ENCODE results near the gene TGM5. TPM values are rescaled to one million over a fixed set of nuclear protein-coding genes. Genes with fewer than 3 reads are reported as not detected.

Gene TGM5
- total RNA-seq, 2 donors from 2014 or later: 0.95 to 2.0 TPM

DNA sequence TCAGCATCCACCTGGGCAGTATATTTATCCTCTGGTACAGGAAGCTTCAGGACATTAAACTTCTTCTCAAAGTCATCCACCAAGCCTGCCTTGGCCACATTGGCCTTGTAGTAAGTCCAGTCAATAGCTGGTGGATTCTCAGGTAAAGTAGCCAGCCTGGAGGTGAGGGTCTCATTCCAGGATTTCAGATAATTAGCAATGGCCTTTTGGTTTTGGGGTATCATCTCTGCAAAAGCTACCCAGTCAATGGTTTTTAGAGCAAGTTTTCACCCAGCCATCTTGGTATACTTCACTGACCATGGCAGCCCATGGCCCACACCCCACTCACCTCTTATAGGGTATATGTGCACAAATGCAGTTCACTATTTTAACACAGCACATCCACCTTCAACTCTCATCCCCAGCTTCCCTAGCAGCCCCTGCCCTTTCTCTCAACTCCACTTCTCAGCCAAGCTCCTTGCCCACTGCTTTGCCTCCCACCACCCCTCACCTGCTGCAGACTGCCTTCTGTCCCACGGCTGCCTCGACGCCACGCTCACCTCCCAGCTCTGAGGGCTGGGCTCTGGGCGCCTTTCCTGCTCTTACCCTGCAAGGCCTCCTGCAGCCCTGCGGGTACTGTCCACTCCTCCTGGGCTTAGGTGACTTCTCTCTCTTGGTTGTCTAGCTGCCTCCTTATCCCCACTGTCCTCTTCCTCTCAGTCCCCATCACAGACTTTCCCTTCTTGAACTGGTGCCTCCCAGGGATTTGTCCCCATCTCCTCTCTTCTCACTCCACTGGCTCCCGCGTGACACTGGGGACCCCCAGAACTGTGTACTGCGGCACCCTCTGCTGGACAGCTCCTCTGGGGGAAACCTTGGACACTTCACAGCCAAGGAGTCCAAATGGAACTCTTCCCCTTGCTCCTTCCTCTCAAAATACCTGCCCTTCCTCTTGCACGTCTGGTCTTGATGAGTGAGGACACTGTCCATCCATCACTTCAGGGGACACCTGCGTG is 1.7 kb upstream of the TGM5 start:
- Mint-ChIP-seq H3K27ac (no peak overlapping the region), H3K36me3 (no peaks in the 10 kb centered on the region), H3K27me3 (peaks cover 12 to 26% of the 10 kb centered on the region in 2 donors), H3K4me1 (ENCODE audit: low read depth in 2 of 2) (peaks cover 0 to 12% of the 10 kb centered on the region in 2 donors), H3K4me3 (no peak overlapping the region), H3K9me3 (no peaks in the 10 kb centered on the region)
- DNase-seq (ENCODE audit: low spot score) (no peak), ATAC-seq (peak; percentile 52 to 75)

DNA sequence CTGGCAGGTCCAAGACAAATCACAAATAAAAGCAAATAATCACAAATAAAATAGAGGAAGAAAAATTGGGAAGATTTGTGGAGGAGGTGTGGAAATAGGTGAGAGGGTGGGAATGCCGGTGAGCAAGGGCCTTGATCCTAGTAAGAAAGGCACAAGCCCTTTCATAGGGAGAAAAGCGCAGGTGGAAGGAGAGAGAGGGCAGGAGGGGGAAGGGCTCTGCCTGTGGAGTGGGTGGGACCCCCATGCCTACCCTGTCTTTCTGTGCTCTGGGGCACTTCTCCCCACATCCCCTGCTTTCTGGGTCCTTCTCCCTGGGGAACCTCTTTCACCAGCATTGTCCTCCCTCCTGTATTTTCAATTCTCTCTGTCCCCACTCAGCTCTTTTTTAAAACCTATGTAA is 711 bp upstream of the TGM5 start:
- Mint-ChIP-seq H3K36me3 (no peaks in the 10 kb centered on the region), H3K4me1 (ENCODE audit: low read depth in 2 of 2) (peaks cover 0 to 12% of the 10 kb centered on the region in 2 donors), H3K27me3 (peaks cover 12 to 31% of the 10 kb centered on the region in 2 donors), H3K27ac (no peak overlapping the region), H3K9me3 (no peaks in the 10 kb centered on the region), H3K4me3 (no peak overlapping the region)
- ATAC-seq: no peak
- no peak for DNase-seq (ENCODE audit: low spot score)

DNA sequence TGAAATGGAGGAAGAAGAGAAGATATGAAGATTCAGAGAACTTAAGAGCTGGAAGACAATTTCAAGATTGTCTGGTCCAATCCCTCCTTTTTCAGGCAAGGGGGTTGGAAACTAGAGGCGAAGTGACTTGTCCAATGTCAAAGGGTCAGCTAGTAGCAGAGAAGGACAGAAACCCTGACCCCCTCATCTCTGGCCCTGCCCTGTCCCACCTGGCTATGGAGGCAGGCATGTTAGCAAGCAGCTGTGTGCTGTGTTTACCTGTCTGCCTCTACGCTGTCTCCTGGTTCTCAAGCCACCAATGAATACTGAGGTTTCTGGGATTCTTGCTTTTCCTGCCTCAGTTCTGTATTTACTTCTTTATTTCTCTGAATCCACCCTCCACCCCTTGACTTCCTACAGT is 342 bp downstream of the TGM5 start:
- ATAC-seq: no peak
- no peak for DNase-seq (ENCODE audit: low spot score)
- peaks cover 16 to 39% of the 10 kb centered on the region in 2 donors for H3K27me3 Mint-ChIP-seq
- no peak overlapping the region for H3K4me3 Mint-ChIP-seq
- H3K27ac Mint-ChIP-seq: no peak overlapping the region
- no peaks in the 10 kb centered on the region for H3K36me3 Mint-ChIP-seq
- no peaks in the 10 kb centered on the region for H3K9me3 Mint-ChIP-seq
- H3K4me1 Mint-ChIP-seq (ENCODE audit: low read depth in 2 of 2): peaks cover 0 to 11% of the 10 kb centered on the region in 2 donors

DNA sequence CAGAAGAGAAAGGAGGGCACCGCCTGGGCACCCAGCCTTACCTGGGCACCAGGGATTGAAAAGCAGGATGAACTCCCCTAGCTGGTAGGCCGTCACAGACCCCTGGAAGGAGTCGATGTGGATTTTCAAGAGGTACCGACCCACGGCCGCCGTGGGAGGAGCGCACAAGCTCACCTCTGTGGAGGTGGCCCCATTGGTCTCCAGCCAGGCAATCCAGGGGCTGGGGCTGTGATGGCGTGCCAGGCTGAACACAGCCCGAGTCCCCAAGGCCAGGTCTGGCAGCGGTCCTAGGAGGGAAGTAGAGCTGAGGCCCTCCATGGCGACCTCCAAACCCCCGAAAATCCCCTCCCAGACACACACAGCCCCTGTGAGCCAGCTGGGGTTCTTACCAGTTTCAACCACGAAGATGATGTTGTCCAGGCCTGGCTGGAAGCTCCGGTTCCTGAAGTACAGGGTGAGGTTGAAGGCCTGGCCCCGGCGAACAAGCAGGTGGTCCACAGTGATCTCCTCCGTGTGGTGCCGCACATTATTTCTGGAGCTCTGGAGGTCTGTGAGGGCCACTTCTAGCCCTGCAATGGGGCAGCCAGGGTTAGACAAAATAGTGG is 6.6 kb downstream of the TGM5 start:
- H3K9me3 Mint-ChIP-seq: no peaks in the 10 kb centered on the region

DNA sequence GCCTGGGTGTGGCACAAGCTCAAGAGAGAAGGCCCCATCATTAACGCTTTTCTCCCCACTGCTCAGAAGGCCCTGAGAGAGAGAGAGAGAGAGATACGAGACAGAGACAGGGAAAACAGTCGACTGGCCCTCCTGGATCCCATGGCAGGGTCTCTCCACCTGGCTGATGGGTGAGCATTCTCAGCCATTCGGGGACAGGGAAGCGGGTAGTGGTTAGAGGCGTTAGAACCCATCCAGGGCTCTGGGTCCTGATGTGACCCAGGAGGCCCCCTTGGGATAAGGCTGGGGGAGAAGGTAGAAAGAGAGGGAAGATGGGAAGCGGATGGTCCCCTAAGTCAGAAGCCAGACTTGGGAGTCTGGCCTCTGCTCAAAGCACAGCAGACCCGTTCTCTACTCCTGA is 7.9 kb downstream of the TGM5 start:
- Mint-ChIP-seq H3K36me3 (no peaks in the 10 kb centered on the region), H3K4me1 (ENCODE audit: low read depth in 2 of 2) (peaks cover 4 to 7% of the 10 kb centered on the region in 2 donors), H3K27ac (no peak overlapping the region), H3K4me3 (no peak overlapping the region), H3K27me3 (peaks cover 7 to 25% of the 10 kb centered on the region in 2 donors), H3K9me3 (no peaks in the 10 kb centered on the region)
- DNase-seq (ENCODE audit: low spot score) (no peak), ATAC-seq (no peak)

More for the DNA sequence above, 6.6 kb downstream of the TGM5 start:
- no peak for DNase-seq (ENCODE audit: low spot score)
- Mint-ChIP-seq H3K4me1 (ENCODE audit: low read depth in 2 of 2) (no peaks in the 10 kb centered on the region), H3K27me3 (peaks cover 6 to 23% of the 10 kb centered on the region in 2 donors), H3K36me3 (no peaks in the 10 kb centered on the region), H3K4me3 (no peak overlapping the region), H3K27ac (no peak overlapping the region)
- ATAC-seq: peak in 1 of 2 donors; percentile 53

DNA sequence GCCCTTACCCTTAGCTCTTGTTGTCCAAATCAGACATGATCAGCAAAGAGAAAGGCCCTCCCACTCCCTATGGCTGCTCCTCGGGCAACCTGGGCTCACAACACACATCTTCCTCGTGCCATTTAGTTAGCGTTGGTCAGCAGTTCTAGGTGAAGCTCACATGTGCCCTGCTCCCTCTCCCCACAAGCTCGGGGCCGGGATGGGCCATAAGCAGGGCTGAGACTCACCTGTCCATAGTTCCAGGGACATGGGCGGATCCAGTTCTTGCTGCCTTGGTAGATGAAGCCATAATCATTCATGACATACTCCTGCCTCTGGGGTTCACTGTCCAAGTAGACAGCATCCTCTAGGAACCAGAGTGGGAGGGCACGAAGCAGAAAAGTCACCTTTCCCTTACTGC is 10.4 kb downstream of the TGM5 start:
- H3K4me3 Mint-ChIP-seq: no peak overlapping the region
- no peaks in the 10 kb centered on the region for H3K9me3 Mint-ChIP-seq
- no peak overlapping the region for H3K27ac Mint-ChIP-seq
- peaks cover 3 to 7% of the 10 kb centered on the region in 2 donors for H3K27me3 Mint-ChIP-seq
- H3K4me1 Mint-ChIP-seq (ENCODE audit: low read depth in 2 of 2): peaks cover 24 to 26% of the 10 kb centered on the region in 2 donors
- no peak for ATAC-seq
- H3K36me3 Mint-ChIP-seq: no peaks in the 10 kb centered on the region
- no peak for DNase-seq (ENCODE audit: low spot score)

DNA sequence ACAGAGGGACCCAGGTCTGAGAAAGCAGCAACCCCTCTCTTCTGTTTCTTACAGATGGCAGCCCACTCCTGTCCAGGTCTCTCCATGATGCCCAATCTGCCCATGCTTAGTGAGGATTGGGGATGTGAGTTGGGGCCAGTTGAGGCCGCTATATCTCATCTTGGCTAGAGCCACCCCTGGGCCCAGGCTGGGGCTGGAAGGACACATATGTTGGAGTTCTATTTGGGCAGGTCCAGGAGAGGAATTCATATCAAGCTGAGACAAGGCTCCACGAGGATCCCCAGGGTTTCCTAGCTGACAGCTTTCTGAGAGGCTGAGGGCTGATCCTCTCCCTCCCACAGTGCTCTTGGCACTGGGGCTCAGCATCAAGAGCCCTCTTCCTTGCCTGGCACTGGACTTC is 11.4 kb downstream of the TGM5 start:
- H3K9me3 Mint-ChIP-seq: peaks cover 3% of the 10 kb centered on the region
- H3K4me3 Mint-ChIP-seq: no peak overlapping the region
- no peak for ATAC-seq
- H3K27ac Mint-ChIP-seq: no peak overlapping the region
- no peaks in the 10 kb centered on the region for H3K36me3 Mint-ChIP-seq
- DNase-seq (ENCODE audit: low spot score): no peak
- H3K4me1 Mint-ChIP-seq (ENCODE audit: low read depth in 2 of 2): peaks cover 31 to 36% of the 10 kb centered on the region in 2 donors
- H3K27me3 Mint-ChIP-seq: peaks cover 3 to 6% of the 10 kb centered on the region in 2 donors

DNA sequence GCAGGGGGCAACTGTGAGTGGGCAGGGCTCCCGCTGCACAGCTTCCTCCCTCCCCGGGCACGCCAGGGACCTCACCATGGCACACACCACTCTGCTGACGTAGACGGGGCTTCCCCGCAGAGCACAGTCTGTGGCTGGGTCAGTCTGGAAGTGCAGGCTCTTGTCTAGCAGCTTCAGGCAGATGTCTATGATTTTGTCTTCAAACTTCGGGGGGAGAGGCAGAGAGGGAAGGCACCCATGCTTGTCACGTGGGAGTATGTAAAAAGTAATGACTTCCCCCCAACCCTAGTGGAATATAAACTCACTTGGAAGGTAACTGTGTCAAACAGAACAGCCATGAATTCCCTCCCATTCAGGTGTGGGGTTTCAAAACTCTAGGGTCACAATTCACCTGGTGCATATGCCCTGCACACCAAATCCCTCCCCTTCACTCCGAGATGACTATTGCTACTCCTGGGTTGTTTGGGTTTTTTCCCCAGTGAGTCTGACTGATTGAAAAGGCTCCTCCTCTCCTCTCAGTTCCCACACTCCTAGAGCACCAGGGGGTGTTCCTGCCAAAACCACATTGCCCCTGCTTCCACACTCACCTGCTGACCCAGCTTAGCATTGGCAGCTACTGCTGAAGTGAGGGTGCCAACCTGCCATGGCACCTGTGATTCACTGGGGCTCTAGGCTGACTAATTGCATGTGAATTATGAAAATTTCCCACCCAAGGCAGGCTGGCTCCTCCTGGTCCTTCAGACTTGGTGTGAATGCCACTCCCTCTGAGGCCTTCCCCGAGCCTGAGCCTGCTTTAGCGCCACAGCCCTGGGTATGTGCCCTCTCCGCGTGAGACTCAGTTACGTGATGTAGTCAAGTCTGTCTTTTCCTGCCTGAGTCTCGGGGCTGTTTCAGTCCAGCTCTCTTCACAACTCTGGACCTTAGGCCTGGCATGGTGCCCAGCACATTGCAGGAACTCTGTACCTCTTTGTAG is 13.0 kb downstream of the TGM5 start:
- H3K27ac Mint-ChIP-seq: peak overlapping the region; percentile 92 to 97
- peaks cover 3% of the 10 kb centered on the region for H3K9me3 Mint-ChIP-seq
- H3K27me3 Mint-ChIP-seq: peaks cover 3 to 6% of the 10 kb centered on the region in 2 donors
- H3K36me3 Mint-ChIP-seq: no peaks in the 10 kb centered on the region
- DNase-seq (ENCODE audit: low spot score) (no peak), ATAC-seq (peak; percentile 17 to 39)
- peak overlapping the region; percentile 64 for H3K4me3 Mint-ChIP-seq
- H3K4me1 Mint-ChIP-seq (ENCODE audit: low read depth in 2 of 2): peaks cover 44 to 49% of the 10 kb centered on the region in 2 donors

DNA sequence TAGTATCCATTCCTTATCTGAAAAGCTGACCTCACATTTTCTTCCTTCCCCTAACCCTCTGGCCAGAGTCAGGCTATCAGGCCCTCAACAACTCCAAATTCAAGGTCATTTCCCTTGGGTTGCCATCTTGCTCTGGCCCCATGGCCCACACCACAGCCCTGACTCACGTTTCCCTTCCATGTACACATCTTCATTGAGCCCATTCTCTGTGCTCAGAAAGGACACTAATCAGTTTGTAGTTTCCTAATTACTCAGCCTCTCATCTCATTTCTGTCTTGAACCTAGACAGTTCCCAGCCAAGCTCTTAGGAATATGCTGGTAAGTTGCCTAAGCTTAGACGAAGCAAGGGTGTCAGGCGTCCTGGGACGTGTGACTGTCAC is 14.9 kb downstream of the TGM5 start:
- Mint-ChIP-seq H3K36me3 (no peaks in the 10 kb centered on the region), H3K27ac (peak overlapping the region; percentile 92 to 97), H3K4me3 (peak overlapping the region; percentile 76), H3K4me1 (ENCODE audit: low read depth in 2 of 2) (peaks cover 44 to 53% of the 10 kb centered on the region in 2 donors), H3K9me3 (peaks cover 3% of the 10 kb centered on the region), H3K27me3 (peaks cover 3 to 6% of the 10 kb centered on the region in 2 donors)
- ATAC-seq (peak; percentile 73 to 83), DNase-seq (ENCODE audit: low spot score) (no peak)

DNA sequence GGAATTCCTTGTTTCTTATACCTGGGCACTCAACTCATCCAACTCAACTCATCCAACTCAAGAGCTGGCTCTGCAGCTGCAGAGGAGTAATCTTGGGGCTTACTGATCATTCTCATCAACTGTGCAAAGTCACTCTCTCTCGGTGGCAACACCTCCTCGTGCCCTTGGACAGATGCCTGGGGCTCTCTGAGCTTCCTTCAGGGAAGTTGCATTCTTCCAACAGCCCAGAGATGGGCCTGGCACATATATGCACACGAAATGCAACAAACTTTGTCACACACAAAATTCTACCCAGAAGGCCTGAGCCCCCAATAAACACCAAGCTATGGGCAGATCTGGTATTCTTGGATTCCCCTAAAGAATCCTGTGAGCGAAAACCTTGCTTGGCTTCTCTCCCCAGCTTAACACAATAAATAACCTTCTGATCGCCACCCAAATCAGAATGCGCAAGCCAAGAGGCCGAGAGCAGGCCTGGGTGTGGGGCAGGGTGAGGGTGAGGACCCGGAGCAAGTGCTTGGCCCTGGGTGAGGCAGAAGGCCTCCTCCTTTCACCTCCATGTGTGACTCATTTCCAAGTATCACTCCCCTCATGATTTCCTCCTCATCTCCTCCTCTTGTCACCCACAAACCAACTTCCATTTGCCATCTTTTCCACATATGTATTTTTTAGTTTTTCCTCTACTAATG is 15.4 kb downstream of the TGM5 start:
- peak; percentile 71 to 77 for ATAC-seq
- DNase-seq (ENCODE audit: low spot score): no peak
- Mint-ChIP-seq H3K9me3 (peaks cover 3% of the 10 kb centered on the region), H3K4me3 (peak overlapping the region; percentile 76), H3K27ac (peak overlapping the region; percentile 92 to 97), H3K36me3 (no peaks in the 10 kb centered on the region), H3K4me1 (ENCODE audit: low read depth in 2 of 2) (peaks cover 44 to 56% of the 10 kb centered on the region in 2 donors), H3K27me3 (peaks cover 5 to 9% of the 10 kb centered on the region in 2 donors)

DNA sequence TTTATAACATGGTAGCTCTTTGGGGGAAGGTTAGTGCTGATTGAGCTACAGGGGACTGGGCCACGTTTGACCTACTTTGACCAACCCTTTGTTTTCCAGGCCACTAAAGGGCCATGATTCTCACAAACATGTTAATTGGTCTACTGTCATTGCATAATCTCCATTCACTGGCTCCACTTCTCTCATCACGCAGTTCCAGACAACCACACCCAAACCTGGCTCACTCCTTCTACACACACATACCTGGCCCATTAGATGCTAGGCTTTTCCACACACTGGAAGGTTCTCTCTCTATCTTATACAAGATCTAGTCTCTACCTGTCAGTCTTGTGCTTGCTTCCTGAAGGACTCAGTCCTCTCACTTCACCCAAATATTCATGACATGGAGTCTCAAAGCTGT is 15.9 kb downstream of the TGM5 start:
- Mint-ChIP-seq H3K27me3 (peaks cover 5 to 12% of the 10 kb centered on the region in 2 donors), H3K27ac (peak overlapping the region; percentile 92 to 97), H3K36me3 (no peaks in the 10 kb centered on the region), H3K9me3 (peaks cover 3% of the 10 kb centered on the region), H3K4me3 (peak overlapping the region; percentile 76), H3K4me1 (ENCODE audit: low read depth in 2 of 2) (peaks cover 44 to 58% of the 10 kb centered on the region in 2 donors)
- no peak for ATAC-seq
- DNase-seq (ENCODE audit: low spot score): no peak

DNA sequence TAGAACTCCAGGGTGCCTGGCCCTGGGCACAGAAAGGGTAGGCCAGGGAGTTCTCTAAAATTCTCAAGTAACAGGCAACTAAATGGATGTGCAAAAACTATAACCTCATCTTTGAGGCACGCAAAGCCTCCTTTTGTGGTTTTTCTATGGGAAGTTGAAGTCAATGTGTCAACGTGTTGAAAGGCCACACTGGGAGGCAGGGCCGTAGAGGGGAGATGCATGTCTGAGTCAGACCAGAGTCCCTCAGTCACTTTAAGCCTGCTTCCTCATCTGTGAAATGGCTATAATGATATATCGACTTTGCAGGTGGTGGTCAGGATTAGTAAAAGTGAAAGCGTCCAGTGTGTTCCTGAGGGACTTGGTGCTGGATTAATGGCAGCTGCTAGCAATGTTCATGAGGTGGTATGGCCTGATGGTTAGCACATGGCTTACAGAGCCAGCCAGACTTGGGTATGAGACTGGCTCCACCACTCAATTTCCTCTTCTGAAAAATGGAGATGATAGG is 17.0 kb downstream of the TGM5 start:
- H3K4me3 Mint-ChIP-seq: peak overlapping the region; percentile 82
- ATAC-seq (peak; percentile 82 to 84), DNase-seq (ENCODE audit: low spot score) (peak; percentile 74)
- peaks cover 3% of the 10 kb centered on the region for H3K9me3 Mint-ChIP-seq
- peaks cover 43 to 57% of the 10 kb centered on the region in 2 donors for H3K4me1 Mint-ChIP-seq (ENCODE audit: low read depth in 2 of 2)
- H3K27ac Mint-ChIP-seq: peak overlapping the region; percentile 92 to 97
- peaks cover 4 to 10% of the 10 kb centered on the region in 2 donors for H3K27me3 Mint-ChIP-seq
- H3K36me3 Mint-ChIP-seq: no peaks in the 10 kb centered on the region

Measured in natural killer cell treated with Interleukin-12 subunit alpha and Interleukin-12 subunit beta and Interleukin-15 and Interleukin-18, amount 100 ng/mL, for 72 hours (primary cell).